A673 (cell line): Measurements from ENCODE around the gene TACC3.

Experiments
- CTCF ChIP-seq: fragments of 300-800, 200-600 bp; sonication (generic); conservative IDR thresholded peaks from 2 replicates; pipeline ENCODE4 v1.5.1; 2017; ENCODE audit warnings: low read depth, mild to moderate bottlenecking, antibody characterized with exemption, low read length, moderate library complexity, mixed read lengths
- EZH2 ChIP-seq: fragments of 200-600 bp; sonication (generic); IDR thresholded peaks from 2 replicates; pipeline ENCODE4 v1.6.1; 2017; ENCODE audit warnings: borderline replicate concordance, low read depth, mild to moderate bottlenecking, mixed read lengths, antibody characterized with exemption, low read length; ENCODE audit not compliant: poor library complexity, severe bottlenecking

GRCh38 chr4:1772853-1773538 is 51.7 kb downstream of the TACC3 start:
- TF ChIP-seq CTCF = no peak
- no peak for TF ChIP-seq EZH2
